Astrocyte of the cerebellum (primary cell): ENCODE data around the gene TIMM10.

Experiments used
- DNase-seq: peaks from one replicate; pipeline ENCODE4 v3.0.0-alpha.2; 2011; ENCODE audit warnings: low read depth
- H3K4me3 ChIP-seq: 2 replicates; pipeline ENCODE4 v1.5.1; 2011; ENCODE audit warnings: mild to moderate bottlenecking, low read depth, low read length, moderate library complexity
- CTCF ChIP-seq: IDR thresholded peaks from 2 replicates; pipeline ENCODE4 v1.5.1; 2012; ENCODE audit warnings: low read length, low read depth, moderate library complexity, mild to moderate bottlenecking; ENCODE audit errors: missing control alignments
- in situ Hi-C: cut with HindIII; loops from 2 replicates; pipeline ENCODE4 v1.10.0; 2017; ENCODE audit warnings: low sequenced_read_pairs

Gene TIMM10

GRCh38 chr11:57511741-57512430 lies 18.7 kb downstream of the TIMM10 start:
- DNase-seq, result no peak
- TF ChIP-seq CTCF, result no peak
- no peak overlapping the region for H3K4me3 ChIP-seq
- in situ Hi-C loops, result no loop called here

- in situ Hi-C loops, result no loop called here
- no peak overlapping the region for H3K4me3 ChIP-seq
- DNase-seq, result no peak
- TF ChIP-seq CTCF, result no peak
Observed at GRCh38 chr11:57508341-57509170, 22.0 kb downstream of the TIMM10 start.

GRCh38 chr11:57506522-57506921 lies 24.0 kb downstream of the TIMM10 start:
- no peak for DNase-seq
- H3K4me3 ChIP-seq, result no peak overlapping the region
- TF ChIP-seq CTCF, result no peak
- in situ Hi-C loops, result no loop called here

GRCh38 chr11:57504511-57504910 lies 26.0 kb downstream of the TIMM10 start:
- TF ChIP-seq CTCF, result no peak
- H3K4me3 ChIP-seq, result no peak overlapping the region
- in situ Hi-C loops, result no loop called here
- DNase-seq, result no peak

- in situ Hi-C loops, result no loop called here
- no peak for DNase-seq
- no peak for TF ChIP-seq CTCF
- H3K4me3 ChIP-seq, result no peak overlapping the region
Observed at GRCh38 chr11:57502870-57503269, 27.7 kb downstream of the TIMM10 start.

- H3K4me3 ChIP-seq, result no peak overlapping the region
- in situ Hi-C loops, result no loop called here
- DNase-seq, result no peak
- TF ChIP-seq CTCF, result no peak
Observed at GRCh38 chr11:57502376-57502775, 28.2 kb downstream of the TIMM10 start.
